ENCODE data around the gene RRP15.
"Not testable (repeated sequence)": the region's sequence is repeated elsewhere in the genome, so short reads cannot be mapped to it uniquely, and the experiment has no call there.

Gene RRP15

GRCh38 chr1:218297867-218298266 is 12.8 kb downstream of the RRP15 start:
- DNase-seq, result no peak

- no peak for DNase-seq
Measured at GRCh38 chr1:218298398-218298797, 13.3 kb downstream of the RRP15 start.

GRCh38 chr1:218299416-218299815 is 14.3 kb downstream of the RRP15 start:
- no peak for DNase-seq

- no peak for DNase-seq
Measured at GRCh38 chr1:218301217-218301616, 16.1 kb downstream of the RRP15 start.

- no peak for DNase-seq
Measured at GRCh38 chr1:218302155-218302554, 17.1 kb downstream of the RRP15 start.

- DNase-seq, result no peak
Measured at GRCh38 chr1:218303176-218303879, 18.2 kb downstream of the RRP15 start.

GRCh38 chr1:218304281-218305039 is 19.4 kb downstream of the RRP15 start:
- DNase-seq, result no peak

- no peak for DNase-seq
Measured at GRCh38 chr1:218305472-218306064, 20.5 kb downstream of the RRP15 start.

GRCh38 chr1:218312509-218312908 is 27.4 kb downstream of the RRP15 start:
- DNase-seq, result no peak

- DNase-seq, result no peak
Measured at GRCh38 chr1:218314316-218314715, 29.2 kb downstream of the RRP15 start.

- DNase-seq, result no peak
Measured at GRCh38 chr1:218315638-218316037, 30.5 kb downstream of the RRP15 start.

GRCh38 chr1:218317061-218317460 is 32.0 kb downstream of the RRP15 start:
- DNase-seq, result no peak

GRCh38 chr1:218320182-218320581 is 35.1 kb downstream of the RRP15 start:
- DNase-seq, result not testable (repeated sequence)

GRCh38 chr1:218322762-218323161 is 37.7 kb downstream of the RRP15 start:
- no peak for DNase-seq

- no peak for DNase-seq
Measured at GRCh38 chr1:218323568-218324225, 38.6 kb downstream of the RRP15 start.

- no peak for DNase-seq
Measured at GRCh38 chr1:218324226-218324580, 39.1 kb downstream of the RRP15 start.

GRCh38 chr1:218328769-218329168 is 43.7 kb downstream of the RRP15 start:
- no peak for DNase-seq

- DNase-seq, result no peak
Measured at GRCh38 chr1:218330043-218330623, 45.0 kb downstream of the RRP15 start.

- no peak for DNase-seq
Measured at GRCh38 chr1:218332416-218332815, 47.3 kb downstream of the RRP15 start.

GRCh38 chr1:218336328-218336727 is 51.2 kb downstream of the RRP15 start:
- DNase-seq, result no peak

GRCh38 chr1:218339267-218339831 is 54.3 kb downstream of the RRP15 start:
- DNase-seq, result no peak

GRCh38 chr1:218341325-218341724 is 56.2 kb downstream of the RRP15 start:
- no peak for DNase-seq

GRCh38 chr1:218342091-218342490 is 57.0 kb downstream of the RRP15 start:
- no peak for DNase-seq

All from activated T-cell treated with anti-CD3 and anti-CD28 coated beads, Interleukin-2, amount 50 U/mL, for 1 hour (primary cell).